Endodermal cell (in vitro differentiated cells): ENCODE data around the gene DHX8. TPM values are rescaled to one million over a fixed set of nuclear protein-coding genes. Genes with fewer than 3 reads are reported as not detected.

Experiments
- DNase-seq: peaks from one replicate; pipeline ENCODE4 v3.0.0-alpha.2; 2017
- H3K27ac ChIP-seq: 2 replicates; pipeline ENCODE4 v1.5.1; 2013; ENCODE audit warnings: mild to moderate bottlenecking, low read depth, low read length, moderate library complexity
- H3K27me3 ChIP-seq: 2 replicates; pipeline ENCODE4 v1.6.1; 2013; ENCODE audit warnings: mild to moderate bottlenecking, low read length, moderate library complexity; ENCODE audit not compliant: insufficient read depth, control insufficient read depth, poor library complexity, severe bottlenecking
- H3K36me3 ChIP-seq: 2 replicates; pipeline ENCODE4 v1.7.0; 2013; ENCODE audit warnings: mild to moderate bottlenecking, low read length, moderate library complexity; ENCODE audit not compliant: control insufficient read depth, insufficient read depth
- H3K4me1 ChIP-seq: one replicate; pipeline ENCODE4 v1.7.0; 2013; ENCODE audit warnings: low read length; ENCODE audit not compliant: control insufficient read depth, insufficient read depth
- H3K4me3 ChIP-seq: 2 replicates; pipeline ENCODE4 v1.5.1; 2013; ENCODE audit warnings: mild to moderate bottlenecking, low read length, moderate library complexity
- H3K9ac ChIP-seq: 2 replicates; pipeline ENCODE4 v1.6.1; 2013; ENCODE audit warnings: mild to moderate bottlenecking, low read length, moderate library complexity; ENCODE audit not compliant: poor library complexity, severe bottlenecking; ENCODE audit errors: extremely low read depth
- H3K9me3 ChIP-seq: 2 replicates; pipeline ENCODE4 v1.6.1; 2013; ENCODE audit warnings: mild to moderate bottlenecking, low read length, moderate library complexity; ENCODE audit not compliant: control insufficient read depth
- H3K27ac Mint-ChIP-seq: 2 replicates; pipeline ENCODE4 v1.8.0; 2020; ENCODE audit warnings: mixed read lengths
- H3K27me3 Mint-ChIP-seq: 2 replicates; pipeline ENCODE4 v1.8.0; 2021; ENCODE audit warnings: mild to moderate bottlenecking, mixed read lengths; ENCODE audit not compliant: insufficient read depth
- H3K36me3 Mint-ChIP-seq: 2 replicates; pipeline ENCODE4 v1.8.0; 2020; ENCODE audit warnings: low read depth, mixed read lengths
- H3K4me1 Mint-ChIP-seq: 2 replicates; pipeline ENCODE4 v1.8.0; 2020; ENCODE audit warnings: mixed read lengths
- H3K4me3 Mint-ChIP-seq: 2 replicates; pipeline ENCODE4 v1.8.0; 2020; ENCODE audit warnings: mild to moderate bottlenecking, moderate library complexity, mixed read lengths
- H3K9me3 Mint-ChIP-seq: 2 replicates; pipeline ENCODE4 v1.8.0; 2020; ENCODE audit warnings: mild to moderate bottlenecking, mixed read lengths
- CTCF ChIP-seq: fragments of 200-600 bp; sonication (generic); conservative IDR thresholded peaks from 2 replicates; pipeline ENCODE4 v1.5.0; 2021; ENCODE audit warnings: antibody characterized with exemption, mild to moderate bottlenecking
- WGBS, 2 experiments: methylation state at CpG; one replicate each; pipeline versions ENCODE4 v1.1.5 to v1.1.7; 2013; ENCODE audit warnings: missing lambda C conversion rate in 2 of 2, mixed read lengths in 1 of 2; ENCODE audit not compliant: insufficient coverage in 1 of 2, insufficient read length in 1 of 2; 5-methylcytosine and 5-hydroxymethylcytosine counted together
- total RNA-seq, 2 donors: library from RNA; stranded (reverse); fragmentation: NEBNext Ultra II Directional in 1 of 2; extraction: Animal tissue kit (Norgen Biotek cat#: 25700) in 1 of 2; gene quantifications; 2 replicates in 1 of 2; 3 replicates in 1 of 2; pipeline ENCODE4 v1.2.1, GENCODE V29; 2021

Gene DHX8
- total RNA-seq, 2 donors from 2014 or later = 53.3 to 57.1 TPM

GRCh38 chr17:43443381-43443780, 40.4 kb upstream of the DHX8 start:
- TF ChIP-seq CTCF = no peak
- peaks cover 27% of the 10 kb centered on the region for H3K4me1 Mint-ChIP-seq
- H3K9ac ChIP-seq = no peak overlapping the region
- H3K36me3 ChIP-seq = no peaks in the 10 kb centered on the region
- H3K9me3 Mint-ChIP-seq = peaks cover 4% of the 10 kb centered on the region
- H3K36me3 Mint-ChIP-seq = no peaks in the 10 kb centered on the region
- no peak for DNase-seq
- no peak overlapping the region for H3K27ac ChIP-seq
- 92 to 100% methylated on average over 1 to 3 of the region's 3 CpGs for WGBS, 2 experiments
- peaks cover 13% of the 10 kb centered on the region for H3K4me1 ChIP-seq
- no peak overlapping the region for H3K4me3 Mint-ChIP-seq
- peaks cover 8% of the 10 kb centered on the region for H3K9me3 ChIP-seq
- H3K27me3 ChIP-seq = no peaks in the 10 kb centered on the region
- no peak overlapping the region for H3K4me3 ChIP-seq
- H3K27ac Mint-ChIP-seq = no peak overlapping the region
- H3K27me3 Mint-ChIP-seq = no peaks in the 10 kb centered on the region

- Histone ChIP-seq H3K36me3 (no peaks in the 10 kb centered on the region), H3K4me3 (peak overlapping the region; percentile 35), H3K4me1 (peaks cover 11% of the 10 kb centered on the region), H3K9me3 (peaks cover 8% of the 10 kb centered on the region), H3K27me3 (no peaks in the 10 kb centered on the region), H3K27ac (peak overlapping the region; percentile 62), H3K9ac (no peak overlapping the region)
- 81 to 88% methylated on average over 5 to 7 of the region's 8 CpGs for WGBS, 2 experiments
- TF ChIP-seq CTCF = no peak
- Mint-ChIP-seq H3K27me3 (no peaks in the 10 kb centered on the region), H3K9me3 (peaks cover 9% of the 10 kb centered on the region), H3K27ac (peak overlapping the region; percentile 45), H3K36me3 (no peaks in the 10 kb centered on the region), H3K4me3 (no peak overlapping the region), H3K4me1 (peaks cover 19% of the 10 kb centered on the region)
- DNase-seq = no peak
These were observed 39.4 kb upstream of the DHX8 start for GRCh38 chr17:43444223-43445008.

GRCh38 chr17:43445009-43445589, 38.7 kb upstream of the DHX8 start:
- no peak for DNase-seq
- Mint-ChIP-seq H3K4me3 (no peak overlapping the region), H3K36me3 (no peaks in the 10 kb centered on the region), H3K27ac (peak overlapping the region; percentile 45), H3K4me1 (peaks cover 16% of the 10 kb centered on the region), H3K9me3 (peaks cover 9% of the 10 kb centered on the region), H3K27me3 (no peaks in the 10 kb centered on the region)
- H3K9me3 ChIP-seq = peaks cover 8% of the 10 kb centered on the region
- no peak overlapping the region for H3K9ac ChIP-seq
- 84 to 100% methylated on average over 1 to 3 of the region's 5 CpGs for WGBS, 2 experiments
- no peak for TF ChIP-seq CTCF
- no peaks in the 10 kb centered on the region for H3K36me3 ChIP-seq
- H3K27me3 ChIP-seq = no peaks in the 10 kb centered on the region
- H3K4me3 ChIP-seq = peak overlapping the region; percentile 35
- H3K4me1 ChIP-seq = peaks cover 11% of the 10 kb centered on the region
- no peak overlapping the region for H3K27ac ChIP-seq
